Osteoblast (primary cell): ENCODE results near the gene TMEM82. TPM values are rescaled to one million over a fixed set of nuclear protein-coding genes. Genes with fewer than 3 reads are reported as not detected.

ENCODE experiments used
- DNase-seq: peaks from one replicate; pipeline ENCODE4 v3.0.0; 2011; ENCODE audit warnings: low spot score, mixed read lengths; ENCODE audit not compliant: insufficient read length; ENCODE audit errors: missing footprints
- H2AFZ ChIP-seq: 2 replicates; pipeline ENCODE4 v1.6.0; 2011; ENCODE audit warnings: mild to moderate bottlenecking, low read length
- H3K27ac ChIP-seq: 2 replicates; pipeline ENCODE4 v1.5.1; 2011; ENCODE audit warnings: mild to moderate bottlenecking, low read depth, low read length, moderate library complexity
- H3K27me3 ChIP-seq: 2 replicates; pipeline ENCODE4 v1.6.0; 2012; ENCODE audit warnings: mild to moderate bottlenecking, control low read depth, inconsistent platforms, low read length, moderate library complexity; ENCODE audit not compliant: insufficient read depth
- H3K36me3 ChIP-seq: 2 replicates; pipeline ENCODE4 v1.5.1; 2011; ENCODE audit warnings: mild to moderate bottlenecking, low read length, control low read depth, moderate library complexity; ENCODE audit not compliant: insufficient read depth
- H3K4me1 ChIP-seq: 2 replicates; pipeline ENCODE4 v1.5.1; 2011; ENCODE audit warnings: mild to moderate bottlenecking, low read length, control low read depth, moderate library complexity; ENCODE audit not compliant: insufficient read depth
- H3K4me2 ChIP-seq: 2 replicates; pipeline ENCODE4 v1.6.0; 2011; ENCODE audit warnings: mild to moderate bottlenecking, low read length; ENCODE audit not compliant: insufficient read depth
- H3K4me3 ChIP-seq: fragments of 200-600 bp; sonication (generic); 3 replicates; pipeline ENCODE4 v1.5.1; 2012; ENCODE audit warnings: mild to moderate bottlenecking, low read length, inconsistent platforms; ENCODE audit not compliant: insufficient read depth
- H3K79me2 ChIP-seq: 2 replicates; pipeline ENCODE4 v1.6.0; 2012; ENCODE audit warnings: mild to moderate bottlenecking, low read length, control low read depth, inconsistent platforms; ENCODE audit not compliant: insufficient read depth
- H3K9me3 ChIP-seq: 2 replicates; pipeline ENCODE4 v1.5.1; 2011; ENCODE audit warnings: low read depth, low read length, control low read depth
- H4K20me1 ChIP-seq: 2 replicates; pipeline ENCODE4 v1.6.0; 2012; ENCODE audit warnings: mild to moderate bottlenecking, low read length, control low read depth; ENCODE audit not compliant: insufficient read depth
- total RNA-seq: library from RNA; depleted of rRNA; stranded (reverse); fragments of >200 nt; gene quantifications from 2 replicates; pipeline ENCODE4 v1.2.3, GENCODE V29; 2012
- TF ChIP-seq, protein P1 (sequence below): IDR thresholded peaks from 2 replicates; pipeline ENCODE4 v1.5.1; 2011; ENCODE audit warnings: mild to moderate bottlenecking, low read depth, low read length, moderate library complexity; ENCODE audit errors: extremely low read depth

TMEM82 gene
- total RNA-seq, 1 donor = not detected

DNA sequence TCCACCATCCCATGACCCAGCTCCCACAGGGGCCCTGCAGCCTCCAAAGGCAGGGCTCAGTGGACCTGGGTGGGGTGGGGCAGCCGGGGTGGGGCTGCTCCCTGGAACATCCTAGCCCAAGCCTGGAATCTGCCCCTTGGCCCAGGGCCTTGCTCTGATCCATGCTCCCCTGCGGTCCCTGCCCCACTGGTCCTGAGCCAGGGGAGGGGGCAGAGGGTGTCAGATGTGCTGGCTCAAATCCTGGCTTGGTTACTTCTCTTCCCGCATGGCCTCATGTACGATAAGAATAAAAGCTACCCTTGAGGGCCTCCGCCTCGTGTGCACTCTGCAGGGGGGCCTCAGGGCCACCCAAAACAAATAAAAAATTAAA is 5.4 kb upstream of the TMEM82 start:
- no peak for DNase-seq
- Histone ChIP-seq H3K4me3 (no peak overlapping the region), H3K4me2 (no peak overlapping the region), H3K79me2 (no peaks in the 10 kb centered on the region), H3K36me3 (peaks cover 24% of the 10 kb centered on the region), H3K27me3 (no peaks in the 10 kb centered on the region), H4K20me1 (no peaks in the 10 kb centered on the region), H3K9me3 (no peaks in the 10 kb centered on the region), H3K4me1 (no peaks in the 10 kb centered on the region), H2AFZ (no peak overlapping the region), H3K27ac (no peak overlapping the region)
- TF ChIP-seq, protein P1, sequence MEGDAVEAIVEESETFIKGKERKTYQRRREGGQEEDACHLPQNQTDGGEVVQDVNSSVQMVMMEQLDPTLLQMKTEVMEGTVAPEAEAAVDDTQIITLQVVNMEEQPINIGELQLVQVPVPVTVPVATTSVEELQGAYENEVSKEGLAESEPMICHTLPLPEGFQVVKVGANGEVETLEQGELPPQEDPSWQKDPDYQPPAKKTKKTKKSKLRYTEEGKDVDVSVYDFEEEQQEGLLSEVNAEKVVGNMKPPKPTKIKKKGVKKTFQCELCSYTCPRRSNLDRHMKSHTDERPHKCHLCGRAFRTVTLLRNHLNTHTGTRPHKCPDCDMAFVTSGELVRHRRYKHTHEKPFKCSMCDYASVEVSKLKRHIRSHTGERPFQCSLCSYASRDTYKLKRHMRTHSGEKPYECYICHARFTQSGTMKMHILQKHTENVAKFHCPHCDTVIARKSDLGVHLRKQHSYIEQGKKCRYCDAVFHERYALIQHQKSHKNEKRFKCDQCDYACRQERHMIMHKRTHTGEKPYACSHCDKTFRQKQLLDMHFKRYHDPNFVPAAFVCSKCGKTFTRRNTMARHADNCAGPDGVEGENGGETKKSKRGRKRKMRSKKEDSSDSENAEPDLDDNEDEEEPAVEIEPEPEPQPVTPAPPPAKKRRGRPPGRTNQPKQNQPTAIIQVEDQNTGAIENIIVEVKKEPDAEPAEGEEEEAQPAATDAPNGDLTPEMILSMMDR = no peak

DNA sequence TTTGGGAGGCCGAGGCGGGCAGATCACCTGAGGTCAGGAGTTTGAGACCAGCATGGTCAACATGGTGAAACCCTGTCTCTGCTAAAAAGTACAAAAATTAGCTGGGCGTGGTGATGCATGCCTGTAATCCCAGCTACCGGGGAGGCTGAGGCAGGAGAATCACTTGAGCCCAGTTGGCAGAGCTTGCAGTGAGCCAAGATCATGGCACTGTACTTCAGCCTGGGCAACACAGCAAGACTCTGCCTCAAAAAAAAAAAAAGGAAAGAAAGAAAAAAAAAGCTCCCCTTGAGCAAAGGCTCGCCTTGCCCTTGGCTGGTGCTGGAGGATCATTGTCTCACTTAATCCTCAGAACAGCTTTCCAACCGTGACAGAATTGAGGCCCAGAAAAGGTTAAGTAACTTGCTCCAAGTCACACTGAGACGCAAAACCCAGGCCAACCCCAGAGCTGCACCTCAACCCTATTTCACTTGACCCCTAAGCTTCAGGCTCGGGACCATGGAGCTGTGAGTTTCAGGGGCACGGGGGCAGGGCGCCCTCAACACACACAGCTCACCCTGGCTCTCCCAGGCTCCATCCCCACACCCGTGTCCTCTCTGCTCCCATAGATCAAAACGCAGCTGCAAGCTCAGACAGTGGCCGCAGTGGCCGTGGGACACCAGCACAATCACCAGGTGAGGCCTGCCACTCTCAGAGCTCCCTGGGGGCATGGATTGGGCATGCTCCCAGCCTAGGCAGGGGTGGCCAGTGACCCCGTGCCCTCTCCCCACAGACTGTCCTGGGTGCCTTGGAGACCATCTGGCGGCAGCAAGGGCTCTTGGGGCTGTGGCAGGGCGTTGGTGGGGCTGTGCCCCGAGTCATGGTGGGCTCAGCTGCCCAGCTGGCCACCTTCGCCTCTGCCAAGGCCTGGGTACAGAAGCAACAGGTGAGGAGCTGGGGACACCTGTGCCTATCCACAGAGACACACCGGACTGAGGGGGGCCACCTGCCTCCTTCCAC is 4.7 kb upstream of the TMEM82 start:
- no peak overlapping the region for H3K4me3 ChIP-seq
- H3K4me1 ChIP-seq = no peaks in the 10 kb centered on the region
- no peak overlapping the region for H3K4me2 ChIP-seq
- no peak overlapping the region for H3K27ac ChIP-seq
- no peak overlapping the region for H2AFZ ChIP-seq
- H3K9me3 ChIP-seq = no peaks in the 10 kb centered on the region
- no peaks in the 10 kb centered on the region for H3K79me2 ChIP-seq
- no peaks in the 10 kb centered on the region for H3K27me3 ChIP-seq
- H3K36me3 ChIP-seq = peaks cover 19% of the 10 kb centered on the region
- no peak for DNase-seq
- TF ChIP-seq, protein P1 = no peak
- no peaks in the 10 kb centered on the region for H4K20me1 ChIP-seq

DNA sequence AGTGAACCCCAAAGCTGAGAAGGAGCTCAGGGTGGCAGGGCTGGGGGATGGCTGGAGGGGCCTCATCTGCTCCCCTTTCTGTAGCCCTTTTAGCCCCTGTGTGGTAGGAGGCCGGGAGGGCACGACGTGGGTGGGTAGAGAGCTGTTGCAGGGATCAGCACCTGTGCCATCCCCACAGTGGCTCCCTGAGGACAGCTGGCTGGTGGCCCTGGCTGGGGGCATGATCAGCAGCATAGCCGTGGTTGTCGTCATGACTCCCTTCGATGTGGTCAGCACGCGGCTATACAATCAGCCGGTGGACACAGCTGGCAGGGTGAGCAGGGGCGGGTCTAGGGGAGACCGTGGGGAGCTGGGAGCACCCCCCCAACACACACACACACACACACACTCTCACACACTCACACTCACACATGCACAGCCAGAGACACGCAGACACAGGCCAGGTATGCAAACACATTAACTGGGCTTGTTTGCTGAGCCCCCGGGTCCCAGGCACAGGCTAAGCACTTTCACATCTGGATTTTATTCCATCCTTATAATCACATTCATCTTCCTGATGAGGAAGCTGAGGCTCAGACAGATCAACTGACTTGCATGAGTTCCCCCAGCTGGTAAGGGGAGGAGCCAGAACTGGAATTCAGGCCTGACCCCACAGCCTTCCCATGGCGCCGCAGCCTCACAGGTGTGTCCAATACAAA is 3.7 kb upstream of the TMEM82 start:
- no peak for DNase-seq
- TF ChIP-seq, protein P1 = no peak
- H3K36me3 ChIP-seq = peaks cover 13% of the 10 kb centered on the region
- no peak overlapping the region for H2AFZ ChIP-seq
- no peaks in the 10 kb centered on the region for H4K20me1 ChIP-seq
- H3K79me2 ChIP-seq = no peaks in the 10 kb centered on the region
- no peak overlapping the region for H3K27ac ChIP-seq
- H3K9me3 ChIP-seq = no peaks in the 10 kb centered on the region
- H3K4me1 ChIP-seq = no peaks in the 10 kb centered on the region
- no peak overlapping the region for H3K4me3 ChIP-seq
- H3K27me3 ChIP-seq = no peaks in the 10 kb centered on the region
- no peak overlapping the region for H3K4me2 ChIP-seq

DNA sequence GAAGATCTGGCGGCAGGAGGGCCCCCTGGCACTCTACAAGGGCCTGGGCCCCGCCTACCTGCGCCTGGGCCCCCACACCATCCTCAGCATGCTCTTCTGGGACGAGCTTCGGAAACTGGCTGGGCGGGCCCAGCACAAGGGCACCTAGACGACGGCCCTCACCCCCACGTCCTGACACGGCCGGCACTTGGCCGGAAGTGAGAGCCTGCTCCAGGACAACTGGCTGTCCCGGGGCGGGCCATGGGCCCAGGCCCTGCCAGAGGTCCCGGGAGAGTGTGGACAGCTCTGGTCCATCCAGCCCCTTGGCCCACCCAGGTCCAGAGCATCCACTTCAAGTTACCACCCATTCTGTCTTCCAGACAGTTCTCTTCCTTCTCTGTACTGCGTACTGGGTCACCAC is 3.0 kb upstream of the TMEM82 start:
- Histone ChIP-seq H3K27ac (no peak overlapping the region), H4K20me1 (no peaks in the 10 kb centered on the region), H3K79me2 (no peaks in the 10 kb centered on the region), H3K4me1 (no peaks in the 10 kb centered on the region), H3K9me3 (no peaks in the 10 kb centered on the region), H3K27me3 (no peaks in the 10 kb centered on the region), H3K36me3 (peaks cover 7% of the 10 kb centered on the region), H2AFZ (no peak overlapping the region), H3K4me2 (no peak overlapping the region), H3K4me3 (no peak overlapping the region)
- TF ChIP-seq, protein P1 = no peak
- DNase-seq = no peak
